ENCODE measurements around the gene PHETA1. TPM values are rescaled to one million over a fixed set of nuclear protein-coding genes. Genes with fewer than 3 reads are reported as not detected.

The PHETA1 gene
- total and polyA plus RNA-seq, 2 of the 13 experiments (the other 11 are each of a cell fraction or from before 2014, with no cell fraction given) = 11.3 to 20.8 TPM

DNA sequence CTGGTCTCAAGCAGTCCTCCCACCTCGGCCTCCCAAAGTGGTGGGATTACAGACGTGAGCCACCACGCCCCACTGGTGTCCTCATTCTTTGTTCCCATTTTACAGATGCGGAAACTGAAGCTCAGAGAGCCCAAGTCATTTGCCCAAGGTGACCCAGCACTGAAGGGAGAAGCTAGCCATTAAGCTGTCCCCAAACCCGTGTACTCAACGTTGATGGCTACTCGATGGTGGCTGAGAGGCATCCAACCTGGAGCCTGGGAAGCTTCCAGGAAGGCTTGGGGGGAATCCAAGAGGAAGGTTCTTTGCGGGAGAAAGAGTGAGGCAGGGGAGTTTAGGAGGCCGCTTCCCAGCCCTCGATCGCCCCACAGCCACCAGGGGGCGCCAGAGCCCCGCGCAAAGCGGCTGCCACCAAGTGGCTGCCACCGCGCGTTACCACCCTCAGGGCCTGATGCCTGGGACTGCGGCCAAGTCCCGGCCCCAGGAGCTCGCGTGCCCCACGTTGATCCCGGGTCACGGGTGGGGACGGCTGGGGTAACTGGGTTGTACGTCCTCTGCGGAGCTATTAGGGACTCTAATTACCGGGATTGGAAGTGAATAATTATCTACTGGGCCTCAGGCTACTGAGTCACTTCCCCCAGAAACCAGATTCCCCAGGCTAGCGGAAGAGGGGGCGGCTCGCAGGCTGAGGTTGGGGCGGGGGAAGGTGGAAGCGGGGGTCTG, 28.0 kb upstream of the PHETA1 start (continued):
- TF ChIP-seq DNMT3B (CRISPR knock-in tag; conservative IDR thresholded peaks at IDR 0.05) = 0 out of 2 replicates have a peak, but pooled peaks have one; percentile 50
- TF ChIP-seq RARG (CRISPR knock-in tag; IDR thresholded peaks at IDR 0.05; ENCODE audit: low read depth) = no peak
- TF ChIP-seq, protein P1, sequence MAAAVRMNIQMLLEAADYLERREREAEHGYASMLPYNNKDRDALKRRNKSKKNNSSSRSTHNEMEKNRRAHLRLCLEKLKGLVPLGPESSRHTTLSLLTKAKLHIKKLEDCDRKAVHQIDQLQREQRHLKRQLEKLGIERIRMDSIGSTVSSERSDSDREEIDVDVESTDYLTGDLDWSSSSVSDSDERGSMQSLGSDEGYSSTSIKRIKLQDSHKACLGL (CRISPR knock-in tag; IDR thresholded peaks at IDR 0.05) = no peak
- TF ChIP-seq HOXA3 (CRISPR knock-in tag; IDR thresholded peaks at IDR 0.05) = peak; percentile 29; the same call in 1 of the 2 replicates
- TF ChIP-seq ZNF124 (CRISPR knock-in tag; IDR thresholded peaks at IDR 0.05) = no peak
- TF ChIP-seq ZNF569 (CRISPR knock-in tag; IDR thresholded peaks at IDR 0.05; ENCODE audit: borderline replicate concordance) = no peak
- TF ChIP-seq ZNF230 (CRISPR knock-in tag; IDR thresholded peaks at IDR 0.05) = 0 out of 2 replicates have a peak, but pooled peaks have one; percentile 31
- no peak for TF ChIP-seq NFKBIZ (CRISPR knock-in tag; IDR thresholded peaks at IDR 0.05)
- TF ChIP-seq ATF2 (CRISPR knock-in tag; IDR thresholded peaks at IDR 0.05) = 0 out of 2 replicates have a peak, but pooled peaks have one; percentile 20
- TF ChIP-seq ZBED4 (CRISPR knock-in tag; IDR thresholded peaks at IDR 0.05; ENCODE audit: borderline replicate concordance) = 0 out of 2 replicates have a peak, but pooled peaks have one; percentile 30
- no peak for TF ChIP-seq ZSCAN31 (CRISPR knock-in tag; IDR thresholded peaks at IDR 0.05; ENCODE audit: low read depth)
- TF ChIP-seq, protein P2, sequence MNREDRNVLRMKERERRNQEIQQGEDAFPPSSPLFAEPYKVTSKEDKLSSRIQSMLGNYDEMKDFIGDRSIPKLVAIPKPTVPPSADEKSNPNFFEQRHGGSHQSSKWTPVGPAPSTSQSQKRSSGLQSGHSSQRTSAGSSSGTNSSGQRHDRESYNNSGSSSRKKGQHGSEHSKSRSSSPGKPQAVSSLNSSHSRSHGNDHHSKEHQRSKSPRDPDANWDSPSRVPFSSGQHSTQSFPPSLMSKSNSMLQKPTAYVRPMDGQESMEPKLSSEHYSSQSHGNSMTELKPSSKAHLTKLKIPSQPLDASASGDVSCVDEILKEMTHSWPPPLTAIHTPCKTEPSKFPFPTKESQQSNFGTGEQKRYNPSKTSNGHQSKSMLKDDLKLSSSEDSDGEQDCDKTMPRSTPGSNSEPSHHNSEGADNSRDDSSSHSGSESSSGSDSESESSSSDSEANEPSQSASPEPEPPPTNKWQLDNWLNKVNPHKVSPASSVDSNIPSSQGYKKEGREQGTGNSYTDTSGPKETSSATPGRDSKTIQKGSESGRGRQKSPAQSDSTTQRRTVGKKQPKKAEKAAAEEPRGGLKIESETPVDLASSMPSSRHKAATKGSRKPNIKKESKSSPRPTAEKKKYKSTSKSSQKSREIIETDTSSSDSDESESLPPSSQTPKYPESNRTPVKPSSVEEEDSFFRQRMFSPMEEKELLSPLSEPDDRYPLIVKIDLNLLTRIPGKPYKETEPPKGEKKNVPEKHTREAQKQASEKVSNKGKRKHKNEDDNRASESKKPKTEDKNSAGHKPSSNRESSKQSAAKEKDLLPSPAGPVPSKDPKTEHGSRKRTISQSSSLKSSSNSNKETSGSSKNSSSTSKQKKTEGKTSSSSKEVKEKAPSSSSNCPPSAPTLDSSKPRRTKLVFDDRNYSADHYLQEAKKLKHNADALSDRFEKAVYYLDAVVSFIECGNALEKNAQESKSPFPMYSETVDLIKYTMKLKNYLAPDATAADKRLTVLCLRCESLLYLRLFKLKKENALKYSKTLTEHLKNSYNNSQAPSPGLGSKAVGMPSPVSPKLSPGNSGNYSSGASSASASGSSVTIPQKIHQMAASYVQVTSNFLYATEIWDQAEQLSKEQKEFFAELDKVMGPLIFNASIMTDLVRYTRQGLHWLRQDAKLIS (CRISPR knock-in tag; IDR thresholded peaks at IDR 0.05) = no peak
- no peak for TF ChIP-seq ZC3H4 (CRISPR knock-in tag; IDR thresholded peaks at IDR 0.05; ENCODE audit: borderline replicate concordance)
- TF ChIP-seq, protein P3, sequence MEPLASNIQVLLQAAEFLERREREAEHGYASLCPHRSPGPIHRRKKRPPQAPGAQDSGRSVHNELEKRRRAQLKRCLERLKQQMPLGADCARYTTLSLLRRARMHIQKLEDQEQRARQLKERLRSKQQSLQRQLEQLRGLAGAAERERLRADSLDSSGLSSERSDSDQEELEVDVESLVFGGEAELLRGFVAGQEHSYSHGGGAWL (CRISPR knock-in tag; IDR thresholded peaks at IDR 0.05) = no peak
- TF ChIP-seq, protein P4, sequence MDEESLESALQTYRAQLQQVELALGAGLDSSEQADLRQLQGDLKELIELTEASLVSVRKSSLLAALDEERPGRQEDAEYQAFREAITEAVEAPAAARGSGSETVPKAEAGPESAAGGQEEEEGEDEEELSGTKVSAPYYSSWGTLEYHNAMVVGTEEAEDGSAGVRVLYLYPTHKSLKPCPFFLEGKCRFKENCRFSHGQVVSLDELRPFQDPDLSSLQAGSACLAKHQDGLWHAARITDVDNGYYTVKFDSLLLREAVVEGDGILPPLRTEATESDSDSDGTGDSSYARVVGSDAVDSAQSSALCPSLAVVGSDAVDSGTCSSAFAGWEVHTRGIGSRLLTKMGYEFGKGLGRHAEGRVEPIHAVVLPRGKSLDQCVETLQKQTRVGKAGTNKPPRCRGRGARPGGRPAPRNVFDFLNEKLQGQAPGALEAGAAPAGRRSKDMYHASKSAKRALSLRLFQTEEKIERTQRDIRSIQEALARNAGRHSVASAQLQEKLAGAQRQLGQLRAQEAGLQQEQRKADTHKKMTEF (CRISPR knock-in tag; IDR thresholded peaks at IDR 0.05) = peak; percentile 54
- TF ChIP-seq IKZF1 (IDR thresholded peaks at IDR 0.05) = no peak
- no peak for TF ChIP-seq TEAD3 (CRISPR knock-in tag; optimal IDR thresholded peaks at IDR 0.05; ENCODE audit: borderline replicate concordance)
- TF ChIP-seq RCOR2 (CRISPR knock-in tag; IDR thresholded peaks at IDR 0.05) = peak; percentile 50; the same call in 1 of the 2 replicates
